Measurements from ENCODE around the gene SORCS3. TPM values are rescaled to one million over a fixed set of nuclear protein-coding genes. Genes with fewer than 3 reads are reported as not detected.

SORCS3 gene
- total RNA-seq, 1 experiment from 2014 or later: 0.04 TPM

DNA sequence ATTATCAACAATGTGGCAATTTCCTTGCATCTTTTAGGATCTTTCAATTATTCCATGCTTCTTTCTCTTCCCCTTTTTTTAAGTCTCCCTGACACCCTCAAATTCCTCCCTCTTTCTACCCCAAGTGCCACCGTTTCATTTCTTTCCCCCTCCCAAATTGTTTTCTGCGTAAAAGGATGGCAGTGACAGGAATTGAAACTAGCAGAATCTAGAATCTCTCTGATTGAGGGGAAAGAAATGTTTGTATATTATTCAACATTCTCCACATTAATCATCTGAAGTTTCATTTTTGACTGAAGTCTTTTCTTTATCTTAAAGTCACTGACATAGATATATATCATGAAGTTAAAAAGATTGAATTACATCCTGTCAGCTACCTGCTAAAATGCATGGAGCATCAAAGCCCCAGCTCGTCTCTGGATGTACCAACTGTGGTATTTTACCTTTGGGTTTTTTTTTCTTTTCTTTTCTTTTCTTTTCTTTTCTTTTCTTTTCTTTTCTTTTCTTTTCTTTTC lies 633.5 kb downstream of the SORCS3 start:
- H4K8ac ChIP-seq (replicated peaks; ENCODE audit: insufficient read length, low read depth, low read length): no peak overlapping the region
- no peak overlapping the region for H4K91ac ChIP-seq (ENCODE audit: insufficient read length, low read depth, low read length)
- no peak overlapping the region for H3K27ac ChIP-seq (ENCODE audit: insufficient read length, low read depth, low read length)
- Mint-ChIP-seq H3K36me3 (ENCODE audit: insufficient read depth in 1 of 3, low read depth in 3 of 3) (no peaks in the 10 kb centered on the region), H3K4me1 (peaks cover 0 to 4% of the 10 kb centered on the region in 2 experiments; a peak in 1 of 4 replicates), H3K27me3 (ENCODE audit: low read depth) (no peaks in the 10 kb centered on the region; the same call in 1 of the 2 replicates), H3K9me3 (no peaks in the 10 kb centered on the region), H3K4me3 (no peak overlapping the region), H3K27ac (no peak overlapping the region)
- no peak overlapping the region for H2AK5ac ChIP-seq (ENCODE audit: insufficient read length, low read length)
- no peak overlapping the region for H3K4me2 ChIP-seq (ENCODE audit: insufficient read depth, insufficient read length, low read length)
- TF ChIP-seq, protein P1, sequence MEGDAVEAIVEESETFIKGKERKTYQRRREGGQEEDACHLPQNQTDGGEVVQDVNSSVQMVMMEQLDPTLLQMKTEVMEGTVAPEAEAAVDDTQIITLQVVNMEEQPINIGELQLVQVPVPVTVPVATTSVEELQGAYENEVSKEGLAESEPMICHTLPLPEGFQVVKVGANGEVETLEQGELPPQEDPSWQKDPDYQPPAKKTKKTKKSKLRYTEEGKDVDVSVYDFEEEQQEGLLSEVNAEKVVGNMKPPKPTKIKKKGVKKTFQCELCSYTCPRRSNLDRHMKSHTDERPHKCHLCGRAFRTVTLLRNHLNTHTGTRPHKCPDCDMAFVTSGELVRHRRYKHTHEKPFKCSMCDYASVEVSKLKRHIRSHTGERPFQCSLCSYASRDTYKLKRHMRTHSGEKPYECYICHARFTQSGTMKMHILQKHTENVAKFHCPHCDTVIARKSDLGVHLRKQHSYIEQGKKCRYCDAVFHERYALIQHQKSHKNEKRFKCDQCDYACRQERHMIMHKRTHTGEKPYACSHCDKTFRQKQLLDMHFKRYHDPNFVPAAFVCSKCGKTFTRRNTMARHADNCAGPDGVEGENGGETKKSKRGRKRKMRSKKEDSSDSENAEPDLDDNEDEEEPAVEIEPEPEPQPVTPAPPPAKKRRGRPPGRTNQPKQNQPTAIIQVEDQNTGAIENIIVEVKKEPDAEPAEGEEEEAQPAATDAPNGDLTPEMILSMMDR (conservative IDR thresholded peaks at IDR 0.05): no peak
- H4K20me1 ChIP-seq (ENCODE audit: control insufficient read depth, insufficient read depth, insufficient read length): no peaks in the 10 kb centered on the region
- no peak overlapping the region for H2BK12ac ChIP-seq (ENCODE audit: insufficient read length, low read depth, low read length)
- no peak overlapping the region for H2BK15ac ChIP-seq (ENCODE audit: low read depth, low read length)
- H3K14ac ChIP-seq (ENCODE audit: insufficient read depth, low read length): no peak overlapping the region
- no peak overlapping the region for H3K56ac ChIP-seq (ENCODE audit: insufficient read length, low read depth, low read length)
- H3K79me2 ChIP-seq (ENCODE audit: insufficient read depth, low read length): no peaks in the 10 kb centered on the region
- H2BK5ac ChIP-seq (ENCODE audit: insufficient read length, low read length): no peak overlapping the region
- H2AFZ ChIP-seq (ENCODE audit: low read length): no peak overlapping the region
- H3K79me1 ChIP-seq (ENCODE audit: insufficient read depth, low read depth, low read length, poor library complexity, severe bottlenecking): no peaks in the 10 kb centered on the region
- no peak overlapping the region for H3K4ac ChIP-seq (ENCODE audit: low read depth, low read length)
- DNase-seq: no peak
- H3K9me3 ChIP-seq (ENCODE audit: control insufficient read depth, low read depth, low read length): no peaks in the 10 kb centered on the region
- no peak overlapping the region for H3K18ac ChIP-seq (ENCODE audit: insufficient read length, low read depth, low read length)
- no peak overlapping the region for H3K9ac ChIP-seq (ENCODE audit: extremely low read depth, insufficient read length, low read length)
- no peak overlapping the region for H2BK20ac ChIP-seq (ENCODE audit: low read depth, low read length, poor library complexity, severe bottlenecking)
- WGBS (ENCODE audit: extremely low coverage, insufficient read length, low lambda C conversion rate): no CpG with 5 or more reads among the region's 3 CpGs
- H2BK120ac ChIP-seq (ENCODE audit: low read depth, low read length, poor library complexity, severe bottlenecking): no peak overlapping the region
- no peaks in the 10 kb centered on the region for H3K23me2 ChIP-seq (ENCODE audit: insufficient read length, low read depth, low read length, poor library complexity, severe bottlenecking)
- no peak overlapping the region for H3T11ph ChIP-seq (ENCODE audit: low read length)
- H3K4me1 ChIP-seq (ENCODE audit: insufficient read depth, low read length): no peaks in the 10 kb centered on the region
- no peak overlapping the region for H3K23ac ChIP-seq (ENCODE audit: insufficient read length, low read depth, low read length)
- H4K5ac ChIP-seq (ENCODE audit: insufficient read length, low read depth, low read length): no peak overlapping the region
- H3K27me3 ChIP-seq (ENCODE audit: insufficient read depth, low read length): no peaks in the 10 kb centered on the region

All from H9 (cell line).